ENCODE measurements around the gene UHRF1.

Gene UHRF1

DNA sequence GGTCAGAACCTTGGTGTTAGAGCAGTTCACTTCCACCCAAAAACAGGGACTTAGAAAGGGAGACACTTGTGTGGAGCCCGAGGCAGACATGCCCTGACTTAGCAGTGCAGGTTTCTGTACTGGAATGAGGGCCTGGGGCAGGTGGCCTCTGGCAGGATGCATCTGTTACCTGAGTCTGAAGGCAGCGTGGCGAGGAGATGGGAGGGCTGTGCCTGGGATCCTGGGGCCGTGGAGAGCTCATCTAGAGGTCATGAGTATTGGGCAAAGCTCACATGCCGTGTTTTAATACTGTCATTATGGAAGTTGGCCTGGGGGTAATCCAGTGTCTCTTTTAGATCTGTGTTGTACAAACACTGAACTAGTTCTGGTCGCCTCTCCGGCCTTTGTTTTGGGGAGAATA is 81.0 kb downstream of the UHRF1 start:
- DNase-seq (ENCODE audit: low read depth) = no peak

DNA sequence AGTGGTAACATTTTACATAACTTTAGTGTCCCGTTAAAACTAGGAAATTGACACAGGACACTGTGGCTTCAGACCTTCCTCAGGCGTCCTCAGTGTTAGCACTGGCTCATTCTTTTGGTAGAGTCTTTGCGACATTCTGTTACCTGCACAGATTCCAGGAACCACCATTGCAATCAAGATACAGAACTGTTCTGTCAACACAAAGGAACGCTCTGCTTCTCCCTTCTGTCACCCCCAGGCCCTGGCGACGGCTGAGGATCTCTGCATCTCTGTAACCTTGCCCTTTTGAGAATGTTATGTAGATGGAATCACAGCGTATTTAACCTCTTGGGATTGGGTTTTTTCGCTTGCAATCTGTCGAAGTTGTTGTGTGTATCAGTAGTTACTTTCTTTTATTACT is 82.2 kb downstream of the UHRF1 start:
- no peak for DNase-seq (ENCODE audit: low read depth)

DNA sequence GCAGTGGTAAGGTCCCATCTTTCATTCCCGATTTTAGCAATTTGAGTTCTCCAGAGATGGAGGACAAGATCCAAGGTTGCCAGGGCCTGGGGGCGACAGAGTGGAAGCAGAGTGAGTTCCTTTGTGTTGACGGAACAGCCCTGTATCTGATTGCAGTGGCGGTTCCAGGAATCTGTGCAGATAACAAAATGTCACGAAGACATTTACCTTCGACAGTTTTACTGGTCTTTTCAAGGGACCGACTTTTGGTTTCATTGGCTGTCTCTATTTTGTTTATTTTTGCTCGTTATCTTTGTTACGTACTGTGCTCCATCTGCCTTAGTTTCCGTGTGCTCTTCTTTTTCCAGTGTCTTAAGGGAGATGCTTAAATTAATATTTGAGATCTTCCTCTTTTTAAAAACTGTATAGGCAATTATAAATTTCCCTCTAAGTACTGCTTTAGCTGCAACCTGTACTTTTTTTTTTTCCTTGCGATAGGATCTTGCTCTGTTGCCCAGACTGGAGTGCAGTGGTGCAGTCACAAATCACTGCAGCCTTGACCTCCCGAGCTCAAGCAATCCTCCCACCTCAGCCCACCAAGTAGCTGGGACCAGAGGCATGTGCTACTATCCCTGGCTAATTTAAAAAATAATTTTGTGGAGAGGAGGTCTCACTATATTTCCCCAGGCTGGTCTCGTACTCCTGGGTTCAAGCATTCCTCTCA is 82.8 kb downstream of the UHRF1 start:
- no peak for DNase-seq (ENCODE audit: low read depth)

DNA sequence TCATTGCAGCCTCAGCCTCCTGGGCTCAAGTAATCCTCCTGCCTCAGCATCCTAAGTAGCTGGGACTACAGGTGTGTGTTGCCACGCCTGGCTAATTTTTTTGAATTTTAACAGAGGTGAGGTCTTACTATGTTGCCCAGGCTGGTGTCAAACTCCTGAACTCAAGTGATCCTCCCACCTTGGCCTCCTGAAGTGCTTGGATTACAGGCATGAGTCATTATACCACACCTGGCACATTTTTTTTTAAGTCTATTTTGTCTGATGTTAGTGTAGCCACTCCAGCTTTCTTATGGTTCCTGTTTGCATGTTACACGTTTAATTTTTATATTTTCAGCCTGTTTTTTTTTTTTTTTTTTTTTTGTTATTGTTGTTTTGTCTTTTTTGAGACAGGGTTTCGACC is 84.4 kb downstream of the UHRF1 start:
- DNase-seq (ENCODE audit: low read depth) = no peak

DNA sequence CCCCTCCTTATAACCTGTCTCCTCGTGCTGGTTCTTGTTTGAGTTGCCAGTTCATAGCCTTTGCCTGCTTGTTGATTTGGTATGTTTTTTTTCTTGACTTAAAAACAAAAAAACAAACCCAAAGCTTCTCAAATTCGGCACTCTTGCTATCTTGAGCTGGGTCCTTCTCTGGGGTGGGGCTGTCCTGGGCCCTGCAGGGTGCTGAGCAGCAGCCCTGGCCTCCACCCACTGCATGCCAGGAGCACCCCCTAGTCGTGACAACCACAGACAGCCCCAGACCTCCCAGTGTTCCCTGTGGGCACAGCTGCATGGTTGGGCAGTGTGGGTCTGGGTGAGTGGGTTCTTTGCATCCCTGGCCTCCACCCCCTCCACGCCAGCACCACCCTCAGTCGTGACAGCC is 87.4 kb downstream of the UHRF1 start:
- DNase-seq (ENCODE audit: low read depth) = no peak

DNA sequence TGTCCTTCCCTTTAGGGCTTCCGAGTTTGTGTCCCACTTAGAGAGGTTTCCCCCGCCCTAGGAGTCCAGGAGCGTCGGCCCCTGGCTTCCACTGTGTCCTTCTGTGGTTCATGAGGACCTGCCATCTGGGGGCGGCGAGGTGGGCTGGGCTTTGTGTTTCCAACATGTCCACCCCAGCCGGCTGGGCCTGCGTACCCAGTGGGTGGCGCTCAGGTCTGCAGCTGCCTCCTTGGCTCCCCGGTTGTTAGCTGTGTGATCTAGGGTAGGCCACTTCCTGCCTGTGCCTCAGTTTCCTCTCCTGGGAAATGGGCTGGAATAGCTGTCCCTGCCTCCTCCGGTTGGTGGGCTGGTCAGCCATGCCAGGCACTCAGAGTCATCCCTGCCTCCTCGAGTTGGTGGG is 88.0 kb downstream of the UHRF1 start:
- no peak for DNase-seq (ENCODE audit: low read depth)

DNA sequence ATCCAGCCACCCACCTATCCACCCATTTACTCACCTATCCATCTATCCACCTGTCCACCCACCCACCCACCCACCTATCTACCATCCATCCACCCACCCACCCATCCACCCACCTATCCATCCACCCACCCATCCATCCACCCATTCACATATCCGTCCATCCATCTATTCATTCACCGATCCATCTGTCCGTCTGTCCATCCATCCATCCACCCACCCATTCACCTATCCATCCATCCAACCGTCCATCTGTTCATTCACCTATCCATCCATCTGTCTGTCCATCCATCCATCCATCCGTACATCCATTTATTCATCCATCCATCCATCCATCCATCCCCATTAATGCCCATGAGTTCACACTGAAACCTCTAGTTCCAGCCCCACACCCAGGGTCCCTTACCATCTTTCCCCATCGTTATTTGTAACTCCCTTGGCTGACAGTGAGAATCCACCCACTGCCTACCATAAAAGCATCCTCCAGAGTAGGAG is 90.9 kb downstream of the UHRF1 start:
- DNase-seq (ENCODE audit: low read depth) = no peak

DNA sequence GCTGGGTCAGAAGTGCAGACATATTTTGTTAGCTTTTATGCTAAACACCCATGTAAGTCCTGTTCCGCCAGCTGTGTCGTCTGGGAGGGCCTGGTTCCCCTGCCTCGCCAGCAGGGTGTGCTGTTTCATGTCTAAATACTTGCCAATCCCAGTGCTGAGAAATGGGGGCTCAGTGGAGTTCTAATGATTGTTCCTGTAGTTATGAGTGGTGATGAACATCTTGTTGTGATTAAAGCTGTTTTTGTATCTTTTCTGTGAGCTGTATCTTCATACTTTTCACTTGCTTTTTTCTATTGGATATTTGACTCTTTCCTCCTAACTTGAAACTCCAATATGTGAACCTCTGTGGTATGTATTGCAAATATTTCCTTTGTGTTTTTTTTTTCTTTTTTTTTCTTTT is 92.3 kb downstream of the UHRF1 start:
- peak; percentile 69 for DNase-seq (ENCODE audit: low read depth)

DNA sequence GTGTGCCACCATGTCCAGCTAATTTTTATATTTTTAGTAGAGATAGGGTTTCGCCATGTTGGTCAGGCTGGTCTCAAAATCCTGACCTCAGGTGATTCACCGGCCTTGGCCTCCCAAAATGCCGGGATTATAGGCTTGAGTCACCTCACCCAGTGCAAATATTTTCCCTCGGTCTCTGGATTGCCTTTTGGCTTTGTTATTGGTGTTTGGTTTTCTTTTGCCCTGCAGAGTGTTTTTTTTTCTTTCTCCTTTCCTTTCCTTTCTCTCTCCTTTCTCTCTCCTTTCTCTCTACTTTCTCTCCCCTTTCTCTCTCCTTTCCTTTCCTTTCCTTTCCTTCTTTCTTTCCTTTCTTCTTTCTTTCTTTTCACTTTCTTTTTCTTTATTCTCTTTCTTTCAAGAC is 92.8 kb downstream of the UHRF1 start:
- DNase-seq (ENCODE audit: low read depth) = peak; percentile 85

DNA sequence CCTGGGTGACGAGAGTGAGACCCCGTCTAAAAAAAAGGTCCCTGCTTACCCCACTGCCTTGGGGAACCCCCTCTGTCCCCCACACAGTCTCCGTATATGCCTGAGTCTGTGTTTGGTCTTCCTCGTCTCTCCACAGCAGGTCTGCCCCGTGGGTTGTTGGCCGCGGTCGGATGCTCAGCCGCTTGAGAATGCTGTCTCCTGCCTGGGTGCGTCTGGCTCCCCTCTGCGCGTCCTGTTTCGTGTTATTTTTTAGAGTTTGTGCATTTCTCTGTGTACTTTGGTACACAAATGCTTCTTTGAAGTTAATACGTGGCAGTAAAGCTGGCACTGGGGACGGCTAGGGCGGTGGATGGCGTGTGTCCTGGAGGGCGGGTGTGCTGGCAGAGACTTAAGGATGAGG is 94.5 kb downstream of the UHRF1 start:
- no peak for DNase-seq (ENCODE audit: low read depth)

DNA sequence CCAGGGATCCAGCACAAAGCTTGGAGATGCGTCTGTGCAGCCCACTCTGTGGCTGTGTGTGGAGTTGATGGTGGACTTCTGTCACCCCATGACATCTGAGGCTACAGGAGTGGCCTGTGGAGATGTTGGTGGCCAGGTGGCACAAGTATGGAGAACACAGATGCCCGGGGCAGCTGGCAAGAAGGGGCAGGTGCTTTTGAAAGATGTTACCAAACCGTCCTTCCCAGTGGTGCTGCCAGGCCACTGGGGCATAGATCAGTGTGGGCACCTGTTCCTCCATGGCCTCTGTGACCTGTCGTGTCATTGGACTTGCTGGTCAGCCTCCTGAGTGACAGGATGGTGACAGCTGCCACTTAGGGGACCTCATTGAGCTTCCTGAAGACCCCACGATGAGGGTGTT is 95.8 kb downstream of the UHRF1 start:
- DNase-seq (ENCODE audit: low read depth) = no peak

DNA sequence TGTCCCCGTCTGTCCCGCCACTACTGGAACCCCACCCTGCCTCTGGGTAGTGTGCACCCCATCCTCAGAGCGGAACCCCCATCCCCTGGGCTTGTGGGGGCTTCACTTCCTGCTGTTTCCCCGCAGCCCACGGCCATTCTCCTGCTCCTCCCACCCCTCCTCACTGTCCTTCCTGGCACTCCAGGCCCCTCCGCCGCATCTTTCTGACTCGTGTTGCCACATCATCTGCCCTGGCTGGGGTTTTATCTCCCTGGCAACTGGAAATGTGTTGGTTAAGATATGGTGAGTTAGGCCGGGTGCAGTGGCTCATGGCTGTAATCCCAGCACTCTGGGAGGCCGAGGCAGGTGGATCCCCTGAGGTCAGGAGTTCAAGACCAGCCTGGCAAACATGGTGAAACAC is 96.9 kb downstream of the UHRF1 start:
- peak; percentile 36 for DNase-seq (ENCODE audit: low read depth)

DNA sequence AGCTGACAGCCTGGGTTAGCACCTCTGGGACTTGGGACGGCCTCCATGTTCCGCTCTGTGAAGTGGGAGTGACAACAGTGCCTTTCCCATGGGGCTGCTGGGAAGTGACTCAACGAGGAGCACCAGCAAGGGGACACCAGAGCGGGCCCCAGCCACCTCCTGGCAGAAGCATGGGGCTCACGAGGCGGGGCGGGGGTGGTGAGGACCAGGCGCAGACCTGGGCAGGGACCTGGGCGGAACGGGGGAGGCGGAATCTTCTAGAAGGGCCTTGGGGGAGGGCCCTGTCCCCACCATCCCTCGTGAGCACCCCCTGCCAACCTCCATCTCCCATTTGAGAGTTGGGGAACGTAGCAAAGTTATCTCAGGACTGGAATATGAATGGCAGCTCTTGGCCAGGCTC is 97.5 kb downstream of the UHRF1 start:
- no peak for DNase-seq (ENCODE audit: low read depth)
